ENCODE data around the gene KIF1A.
"Not testable (repeated sequence)": the region's sequence is repeated elsewhere in the genome, so short reads cannot be mapped to it uniquely, and the experiment has no call there.

KIF1A gene

GRCh38 chr2:240781471-240782220 is 38.4 kb downstream of the KIF1A start:
- POLR2A ChIA-PET = no interaction called here
- DNase-seq (ENCODE audit: low read depth, low spot score) = no peak
- CTCF ChIA-PET = no interaction called here
- no peak for TF ChIP-seq CTCF (IDR thresholded peaks at IDR 0.05; ENCODE audit: insufficient read depth, low read length, missing control alignments)
- H3K4me3 ChIP-seq (ENCODE audit: low read depth, low read length) = no peak overlapping the region

- no peak for DNase-seq (ENCODE audit: low read depth, low spot score)
- H3K4me3 ChIP-seq (ENCODE audit: low read depth, low read length) = no peak overlapping the region
- POLR2A ChIA-PET = no interaction called here
- CTCF ChIA-PET = interaction anchor here (0.7 kb wide), 1 partner anchor 719 kb away, joined by 3 read pairs; no protein-coding TSS in a partner anchor
- no peak for TF ChIP-seq CTCF (IDR thresholded peaks at IDR 0.05; ENCODE audit: insufficient read depth, low read length, missing control alignments)
Measured at GRCh38 chr2:240780023-240780700, 39.9 kb downstream of the KIF1A start.

GRCh38 chr2:240779250-240779832 is 40.7 kb downstream of the KIF1A start:
- CTCF ChIA-PET; DNase-seq (ENCODE audit: low read depth, low spot score); H3K4me3 ChIP-seq (ENCODE audit: low read depth, low read length); POLR2A ChIA-PET: not testable (repeated sequence)

GRCh38 chr2:240778426-240778825 is 41.6 kb downstream of the KIF1A start:
- ChIA-PET CTCF (no interaction called here), POLR2A (no interaction called here)
- H3K4me3 ChIP-seq (ENCODE audit: low read depth, low read length) = no peak overlapping the region
- DNase-seq (ENCODE audit: low read depth, low spot score) = no peak
- TF ChIP-seq CTCF (IDR thresholded peaks at IDR 0.05; ENCODE audit: insufficient read depth, low read length, missing control alignments) = no peak

GRCh38 chr2:240777456-240778212 is 42.4 kb downstream of the KIF1A start:
- ChIA-PET CTCF (no interaction called here), POLR2A (no interaction called here)
- TF ChIP-seq CTCF (IDR thresholded peaks at IDR 0.05; ENCODE audit: insufficient read depth, low read length, missing control alignments) = no peak
- DNase-seq (ENCODE audit: low read depth, low spot score) = no peak
- no peak overlapping the region for H3K4me3 ChIP-seq (ENCODE audit: low read depth, low read length)

GRCh38 chr2:240775905-240776304 is 44.1 kb downstream of the KIF1A start:
- DNase-seq (ENCODE audit: low read depth, low spot score) = no peak
- TF ChIP-seq CTCF (IDR thresholded peaks at IDR 0.05; ENCODE audit: insufficient read depth, low read length, missing control alignments) = no peak
- CTCF ChIA-PET = no interaction called here

More at GRCh38 chr2:240775905-240776304, 44.1 kb downstream of the KIF1A start:
- POLR2A ChIA-PET = interaction anchor here (0.6 kb wide), 1 partner anchor 209 kb away, joined by 3 read pairs; no protein-coding TSS in a partner anchor
- H3K4me3 ChIP-seq (ENCODE audit: low read depth, low read length) = no peak overlapping the region
